Activated T-cell treated with anti-CD3 and anti-CD28 coated beads, Interleukin-2, amount 50 U/mL, for 72 hours (primary cell): ENCODE data around the gene KCNJ1. TPM values are rescaled to one million over a fixed set of nuclear protein-coding genes. Genes with fewer than 3 reads are reported as not detected.

ENCODE experiments used
- ATAC-seq, 2 donors: fragments of 150-1000 bp; cut with Tn5 transposase; replicated peaks in 1 of 2; 2 replicates each; pipeline ENCODE4 v1.10.0; 2021; ENCODE audit warnings: moderate library complexity in 2 of 2, mild to moderate bottlenecking in 1 of 2
- DNase-seq, 2 donors: peaks; one replicate each; pipeline ENCODE4 v3.0.0; 2021 to 2022; ENCODE audit warnings: mixed read lengths in 1 of 2
- H3K27ac Mint-ChIP-seq: one replicate; pipeline ENCODE4 v1.8.0; 2022; ENCODE audit warnings: mild to moderate bottlenecking, moderate library complexity, mixed read lengths
- H3K27me3 Mint-ChIP-seq: one replicate; pipeline ENCODE4 v1.8.0; 2022; ENCODE audit warnings: low read depth, mixed read lengths
- H3K36me3 Mint-ChIP-seq, 2 donors: one replicate each; pipeline ENCODE4 v1.8.0; 2022; ENCODE audit warnings: mixed read lengths in 2 of 2, mild to moderate bottlenecking in 1 of 2; ENCODE audit not compliant: insufficient read depth in 2 of 2
- H3K4me1 Mint-ChIP-seq: one replicate; pipeline ENCODE4 v1.8.0; 2022; ENCODE audit warnings: low read depth, mixed read lengths
- H3K4me3 Mint-ChIP-seq, 2 donors: one replicate each; pipeline ENCODE4 v1.8.0; 2022; ENCODE audit warnings: mild to moderate bottlenecking in 2 of 2, mixed read lengths in 2 of 2, moderate library complexity in 2 of 2
- H3K9me3 Mint-ChIP-seq, 2 donors: one replicate each; pipeline ENCODE4 v1.8.0; 2022; ENCODE audit warnings: mixed read lengths in 2 of 2
- total RNA-seq, 2 donors: library from RNA; stranded (reverse); gene quantifications; one replicate each; pipeline ENCODE4 v1.2.3, GENCODE V29; 2022

The KCNJ1 gene
- total RNA-seq, 2 donors from 2014 or later = not detected

DNA sequence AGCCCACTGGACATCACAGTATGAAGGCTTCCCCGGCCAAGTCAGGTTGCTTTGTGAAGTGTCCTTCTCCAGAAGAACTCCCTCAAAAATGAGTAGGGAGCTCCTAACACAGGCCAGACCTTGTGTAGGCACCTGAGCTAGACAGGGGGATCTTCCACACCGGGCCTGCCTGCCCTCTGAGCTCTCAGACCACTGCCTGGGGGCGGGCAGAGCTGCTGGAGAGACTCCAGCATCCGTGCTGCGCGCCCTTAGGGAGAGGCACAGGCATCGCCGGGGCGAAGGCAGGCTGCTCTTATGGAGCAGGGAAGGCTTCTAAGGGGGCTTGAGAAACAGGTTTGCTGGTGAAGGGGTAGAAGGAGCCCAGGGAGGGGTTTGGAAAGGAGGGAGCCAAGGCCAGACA lies 28.4 kb upstream of the KCNJ1 start:
- Mint-ChIP-seq H3K27ac (no peak overlapping the region), H3K36me3 (no peaks in the 10 kb centered on the region), H3K4me1 (peaks cover 12% of the 10 kb centered on the region), H3K4me3 (no peak overlapping the region), H3K9me3 (no peaks in the 10 kb centered on the region), H3K27me3 (peaks cover 41% of the 10 kb centered on the region)
- DNase-seq (no peak), ATAC-seq (no peak)

DNA sequence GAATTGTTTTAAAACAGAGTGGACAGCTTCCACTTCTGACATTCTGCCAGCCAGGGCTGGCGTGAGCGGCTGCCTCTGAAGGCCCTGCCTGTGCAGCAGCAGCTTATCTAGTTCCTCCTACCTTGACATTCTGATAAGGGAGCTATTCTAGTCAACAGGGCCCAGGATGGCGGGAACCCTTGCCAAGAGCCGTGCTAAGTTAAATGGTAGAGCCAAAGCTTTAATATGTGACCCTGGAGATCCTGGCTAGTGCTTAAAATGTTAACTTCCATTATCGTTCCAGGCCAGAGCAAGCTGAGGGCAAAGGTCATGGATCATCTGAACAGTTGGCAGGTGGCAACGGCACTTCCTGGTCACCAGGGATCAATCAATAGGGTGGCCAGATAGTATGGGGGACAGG lies 27.6 kb upstream of the KCNJ1 start:
- no peaks in the 10 kb centered on the region for H3K9me3 Mint-ChIP-seq
- H3K4me1 Mint-ChIP-seq = peaks cover 13% of the 10 kb centered on the region
- ATAC-seq (no peak), DNase-seq (no peak)
- peaks cover 48% of the 10 kb centered on the region for H3K27me3 Mint-ChIP-seq
- no peak overlapping the region for H3K27ac Mint-ChIP-seq
- H3K36me3 Mint-ChIP-seq = no peaks in the 10 kb centered on the region
- H3K4me3 Mint-ChIP-seq = no peak overlapping the region

DNA sequence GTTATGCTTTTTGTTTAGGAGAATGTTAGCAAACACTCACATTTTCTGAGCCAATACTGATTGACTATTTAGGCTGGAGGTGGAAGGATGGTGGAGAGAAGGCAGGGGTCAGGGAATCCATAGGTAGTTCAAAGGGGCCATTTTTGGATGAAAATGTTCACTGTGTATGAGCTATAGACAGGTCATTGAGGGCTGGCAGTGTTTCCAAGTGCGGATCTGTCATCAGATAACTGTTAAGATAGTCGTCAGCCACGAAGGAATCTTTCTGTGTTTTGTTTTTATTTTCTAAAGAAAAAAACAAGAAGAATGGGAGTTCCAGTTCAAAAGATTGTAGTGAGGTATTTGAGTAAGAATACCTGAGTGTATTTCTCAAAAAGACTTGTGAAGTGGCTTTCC lies 27.2 kb upstream of the KCNJ1 start:
- H3K36me3 Mint-ChIP-seq = no peaks in the 10 kb centered on the region
- H3K9me3 Mint-ChIP-seq = no peaks in the 10 kb centered on the region
- H3K27me3 Mint-ChIP-seq = peaks cover 52% of the 10 kb centered on the region
- DNase-seq (no peak), ATAC-seq (no peak)
- H3K4me3 Mint-ChIP-seq = no peak overlapping the region
- H3K27ac Mint-ChIP-seq = no peak overlapping the region
- H3K4me1 Mint-ChIP-seq = peaks cover 13% of the 10 kb centered on the region

DNA sequence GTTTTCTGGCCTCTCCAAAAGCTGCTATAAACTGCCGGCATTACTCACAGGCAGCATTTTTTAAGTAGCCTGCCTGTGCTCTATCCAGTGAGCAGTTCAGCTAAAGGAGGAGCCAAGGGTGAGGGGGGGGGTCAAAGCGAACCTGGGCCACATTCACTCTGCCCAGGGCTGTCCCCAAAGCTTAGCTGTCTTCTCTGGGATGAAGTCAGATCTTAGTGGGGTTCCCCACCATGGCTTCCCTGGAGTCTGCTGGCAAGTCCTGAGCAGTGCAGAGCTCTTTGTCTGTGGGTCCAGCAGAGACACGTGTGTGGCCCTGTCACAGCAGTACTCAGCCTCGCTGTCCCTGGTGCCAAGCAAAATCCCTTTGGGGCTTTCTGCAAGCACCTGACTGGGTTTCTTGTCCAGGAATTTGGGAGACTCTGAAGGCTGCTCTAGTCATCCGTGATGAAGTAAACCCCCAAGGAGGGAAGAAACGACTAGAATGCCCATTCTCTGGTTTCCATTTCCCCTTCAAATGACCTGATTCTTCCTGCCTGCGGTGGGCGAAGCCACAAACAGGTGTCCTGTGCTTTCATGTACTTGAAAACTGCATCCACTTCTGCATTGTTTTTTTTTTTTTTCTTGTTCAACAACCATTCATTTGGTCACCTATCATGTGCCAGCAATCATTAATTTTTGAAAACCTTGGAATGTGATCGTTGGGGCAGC lies 26.6 kb upstream of the KCNJ1 start:
- Mint-ChIP-seq H3K4me3 (no peak overlapping the region), H3K9me3 (no peaks in the 10 kb centered on the region), H3K36me3 (no peaks in the 10 kb centered on the region), H3K27ac (no peak overlapping the region), H3K27me3 (peaks cover 57% of the 10 kb centered on the region), H3K4me1 (peaks cover 13% of the 10 kb centered on the region)
- DNase-seq = no peak
- ATAC-seq = no peak

DNA sequence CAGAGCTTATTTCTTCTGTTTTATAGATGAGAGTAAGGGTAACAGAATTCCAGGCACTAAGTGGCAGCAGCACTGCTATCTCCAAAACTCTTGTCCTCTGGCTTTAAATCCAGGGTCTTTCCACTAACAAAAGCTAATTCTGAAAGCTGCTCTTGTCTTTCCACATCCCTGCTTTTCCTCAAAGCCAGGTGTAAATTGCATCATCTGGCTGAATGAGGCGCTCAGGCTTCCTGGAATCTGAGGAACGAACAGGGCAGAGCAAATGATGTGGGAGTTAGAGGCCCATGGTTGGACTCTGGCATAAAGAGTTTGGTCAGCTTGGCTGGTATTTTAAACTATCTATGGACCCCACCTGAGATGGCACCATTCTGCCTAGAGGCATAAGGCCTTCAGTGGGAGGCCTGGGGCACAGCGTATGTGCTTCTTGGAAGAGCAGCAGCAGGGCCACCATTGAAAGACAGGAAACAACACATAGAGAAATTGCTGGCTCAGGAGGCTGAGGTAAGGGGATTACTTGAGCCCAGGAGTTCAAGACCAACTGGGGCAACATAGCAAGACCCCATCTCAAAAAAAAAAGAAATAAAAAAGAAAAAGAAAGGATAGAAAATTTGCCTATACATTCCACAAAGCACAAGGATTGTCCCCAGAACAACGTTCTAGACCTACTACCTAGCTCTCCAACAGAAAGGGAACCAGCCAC lies 25.9 kb upstream of the KCNJ1 start:
- ATAC-seq (no peak), DNase-seq (no peak)
- Mint-ChIP-seq H3K4me3 (no peak overlapping the region), H3K36me3 (no peaks in the 10 kb centered on the region), H3K27ac (no peak overlapping the region), H3K9me3 (no peaks in the 10 kb centered on the region), H3K4me1 (peaks cover 13% of the 10 kb centered on the region), H3K27me3 (peaks cover 64% of the 10 kb centered on the region)

DNA sequence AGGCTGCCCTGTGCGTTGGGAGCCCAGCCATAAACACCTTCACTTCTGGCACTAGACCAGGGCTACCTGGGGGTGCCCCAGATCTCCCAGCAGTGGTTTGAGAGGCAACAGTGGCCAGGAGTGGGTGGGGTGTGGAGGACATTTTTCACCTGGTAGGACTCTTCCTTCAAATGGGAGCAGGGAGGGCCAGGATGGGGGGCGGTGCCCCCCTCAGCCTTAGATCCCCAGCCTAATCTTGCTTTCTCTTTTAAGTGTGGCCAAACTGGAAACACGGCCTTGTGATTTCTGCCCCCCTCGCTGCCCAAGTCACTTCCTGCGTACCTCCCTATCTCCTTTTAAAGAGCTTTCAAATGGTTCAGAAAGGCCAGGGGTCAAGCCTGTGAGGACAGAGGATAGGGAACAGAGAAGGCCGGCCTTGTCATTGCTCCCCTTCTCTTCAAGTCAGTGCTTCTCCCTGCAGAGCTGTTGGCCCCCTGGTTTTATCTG lies 24.9 kb upstream of the KCNJ1 start:
- H3K4me3 Mint-ChIP-seq = peak overlapping the region in 1 of 2 donors; percentile 20
- H3K36me3 Mint-ChIP-seq = no peaks in the 10 kb centered on the region
- peaks cover 15% of the 10 kb centered on the region for H3K4me1 Mint-ChIP-seq
- H3K27ac Mint-ChIP-seq = no peak overlapping the region
- peaks cover 72% of the 10 kb centered on the region for H3K27me3 Mint-ChIP-seq
- ATAC-seq (no peak), DNase-seq (no peak)
- H3K9me3 Mint-ChIP-seq = no peaks in the 10 kb centered on the region

DNA sequence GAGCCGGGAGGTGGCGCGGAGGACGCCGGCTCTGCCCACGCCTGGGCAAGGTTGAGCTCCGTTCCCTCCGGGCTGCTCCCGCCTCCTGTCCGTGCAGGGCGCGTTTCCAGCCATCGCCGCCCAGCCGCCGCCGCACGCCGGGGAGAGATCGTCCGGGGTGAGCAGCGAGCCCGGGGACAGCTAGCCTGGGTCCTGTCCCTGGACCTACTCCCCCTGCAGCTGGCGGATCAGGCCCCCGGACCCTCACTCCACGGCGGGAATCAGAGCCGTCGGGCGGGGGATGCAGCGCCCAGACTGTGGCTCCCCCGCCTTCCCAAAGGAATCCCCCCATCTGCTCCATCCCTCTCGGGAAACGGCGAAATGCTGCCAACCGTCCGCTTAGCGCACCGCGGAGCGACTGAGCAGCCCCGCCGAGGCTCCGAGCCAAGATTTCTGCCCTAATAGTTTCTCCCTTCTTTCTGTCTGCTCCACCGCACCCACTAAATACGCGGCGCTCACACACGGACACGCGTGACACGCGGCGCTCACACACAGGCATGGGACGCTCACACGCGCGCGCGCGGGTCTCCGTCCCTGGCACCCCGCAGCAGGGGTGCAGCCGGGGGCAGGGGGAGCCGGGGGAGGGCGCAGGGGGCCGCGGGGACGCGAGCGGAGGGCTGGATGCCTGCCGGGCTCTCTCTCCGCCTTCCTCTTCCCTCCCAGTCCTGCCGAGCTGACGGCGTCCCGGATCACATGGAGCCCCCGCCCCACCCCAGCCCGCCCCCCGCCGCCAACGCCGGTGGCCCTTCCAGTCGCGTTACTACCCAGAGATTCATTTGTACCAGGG lies 23.7 kb upstream of the KCNJ1 start, which contains the start of gene KCNJ5:
Gene KCNJ5 (plus strand): TSS at position 814 of the 826 bp plus-strand sequence. CDS start 19,918 bp downstream, outside the sequence.
- no peak within 1 kb of the TSS for H3K27ac Mint-ChIP-seq
- H3K9me3 Mint-ChIP-seq = no peaks in the 10 kb centered on the region
- H3K4me1 Mint-ChIP-seq = peaks cover 17% of the 10 kb centered on the region
- peak in 1 of 2 donors; percentile 23 for DNase-seq
- peaks cover 84% of the 10 kb centered on the region for H3K27me3 Mint-ChIP-seq
- peak; percentile 55 to 61 for ATAC-seq
- peak within 1 kb of the TSS; percentile 70 to 75 for H3K4me3 Mint-ChIP-seq
- no peaks in the 10 kb centered on the region for H3K36me3 Mint-ChIP-seq

DNA sequence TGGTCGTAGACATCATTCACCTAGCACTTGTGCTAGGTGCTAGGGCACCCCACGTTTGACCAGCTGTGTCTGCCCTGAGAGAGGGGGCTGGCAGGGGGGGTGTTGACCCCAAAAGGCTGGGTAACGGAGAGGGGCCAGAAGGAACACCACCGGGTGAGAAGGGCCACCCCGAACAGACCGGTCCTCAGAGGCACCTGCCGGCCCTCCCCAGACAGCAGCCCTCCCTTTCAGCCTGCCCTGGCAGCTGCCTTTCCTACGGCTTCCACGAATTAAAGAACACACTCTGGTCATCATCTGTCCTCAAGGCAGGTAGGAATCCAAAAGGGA lies 23.1 kb upstream of the KCNJ1 start:
- no peaks in the 10 kb centered on the region for H3K36me3 Mint-ChIP-seq
- H3K27me3 Mint-ChIP-seq = peaks cover 89% of the 10 kb centered on the region
- no peaks in the 10 kb centered on the region for H3K9me3 Mint-ChIP-seq
- ATAC-seq = peak in 1 of 2 donors; percentile 16
- peaks cover 17% of the 10 kb centered on the region for H3K4me1 Mint-ChIP-seq
- peak overlapping the region; percentile 70 to 75 for H3K4me3 Mint-ChIP-seq
- no peak for DNase-seq
- no peak overlapping the region for H3K27ac Mint-ChIP-seq

DNA sequence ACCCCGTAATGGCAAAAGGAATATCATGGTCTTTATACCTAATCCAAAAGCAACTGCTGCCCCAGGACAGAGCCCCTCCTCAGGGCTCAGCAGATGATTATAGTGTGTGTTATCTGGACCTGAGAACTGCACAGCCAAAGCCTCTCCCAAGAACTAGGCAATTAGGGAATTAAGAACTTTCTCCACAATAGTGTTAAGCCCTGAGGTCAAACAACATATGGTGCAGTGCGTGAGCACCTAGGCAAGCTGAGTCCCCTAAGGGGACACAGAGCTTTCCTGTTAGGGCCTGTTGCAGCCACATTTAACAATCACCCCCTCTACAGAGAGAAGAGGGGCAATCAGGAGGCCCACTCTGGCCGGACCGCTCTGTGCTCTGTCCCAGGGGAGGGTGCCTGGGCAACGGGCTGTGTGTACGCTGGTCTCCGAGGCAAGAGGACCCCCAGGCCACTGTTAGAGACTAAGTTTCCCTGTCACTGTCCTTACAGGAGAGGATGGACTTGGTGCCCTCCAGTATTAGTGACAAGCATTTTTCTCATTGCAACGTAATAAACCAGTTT lies 22.6 kb upstream of the KCNJ1 start:
- no peaks in the 10 kb centered on the region for H3K9me3 Mint-ChIP-seq
- H3K27me3 Mint-ChIP-seq = peaks cover 89% of the 10 kb centered on the region
- DNase-seq (no peak), ATAC-seq (no peak)
- peaks cover 17% of the 10 kb centered on the region for H3K4me1 Mint-ChIP-seq
- no peaks in the 10 kb centered on the region for H3K36me3 Mint-ChIP-seq
- H3K4me3 Mint-ChIP-seq = peak overlapping the region in 1 of 2 donors; percentile 75
- no peak overlapping the region for H3K27ac Mint-ChIP-seq

DNA sequence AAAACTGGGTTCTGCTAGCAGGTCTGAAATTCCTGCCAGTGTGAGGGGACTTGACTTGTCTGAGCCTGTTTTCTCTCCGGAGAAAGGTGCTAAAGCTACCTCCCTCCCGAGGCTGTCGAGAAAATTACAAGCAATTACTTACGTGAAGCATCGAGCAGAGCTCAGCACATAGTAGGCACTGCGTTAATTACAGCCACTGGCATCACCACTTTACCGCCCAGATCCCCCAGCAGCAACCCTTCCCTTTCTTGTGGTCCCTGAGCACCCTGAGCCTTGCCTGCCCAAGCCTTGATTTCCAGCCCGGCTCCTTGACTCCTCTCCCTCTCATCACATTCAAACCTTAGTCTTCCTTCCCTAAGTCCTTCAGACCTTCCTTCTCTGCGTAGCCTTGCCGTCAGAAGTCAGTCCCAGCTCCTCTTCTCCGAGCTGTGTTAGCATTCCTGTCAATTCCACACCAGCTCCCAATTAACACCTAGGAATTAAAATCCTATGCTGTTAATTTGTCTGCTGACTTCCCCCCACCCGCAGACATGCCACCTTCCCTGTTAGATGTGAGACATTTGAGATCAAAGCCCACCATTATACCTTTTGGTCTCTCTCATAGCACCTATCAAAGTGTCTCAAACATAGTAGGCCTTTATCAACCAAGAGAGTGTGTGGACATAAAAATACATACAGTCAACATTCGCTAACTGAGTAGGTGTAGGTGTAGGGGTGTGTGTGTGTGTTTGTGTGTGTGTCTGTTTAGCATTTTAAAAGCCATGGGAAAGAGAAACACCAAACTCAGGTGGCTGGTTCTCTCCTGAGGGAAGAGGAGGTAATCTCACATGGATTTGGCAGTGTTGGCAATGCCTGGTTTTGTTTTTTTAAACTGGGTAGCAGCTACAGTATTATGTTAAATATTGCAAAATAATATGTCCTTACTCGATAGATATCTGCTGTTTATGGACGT lies 21.2 kb upstream of the KCNJ1 start:
- no peak overlapping the region for H3K4me3 Mint-ChIP-seq
- H3K4me1 Mint-ChIP-seq = peaks cover 17% of the 10 kb centered on the region
- no peak overlapping the region for H3K27ac Mint-ChIP-seq
- ATAC-seq = no peak
- no peak for DNase-seq
- H3K27me3 Mint-ChIP-seq = peaks cover 85% of the 10 kb centered on the region
- H3K9me3 Mint-ChIP-seq = no peaks in the 10 kb centered on the region
- H3K36me3 Mint-ChIP-seq = no peaks in the 10 kb centered on the region

DNA sequence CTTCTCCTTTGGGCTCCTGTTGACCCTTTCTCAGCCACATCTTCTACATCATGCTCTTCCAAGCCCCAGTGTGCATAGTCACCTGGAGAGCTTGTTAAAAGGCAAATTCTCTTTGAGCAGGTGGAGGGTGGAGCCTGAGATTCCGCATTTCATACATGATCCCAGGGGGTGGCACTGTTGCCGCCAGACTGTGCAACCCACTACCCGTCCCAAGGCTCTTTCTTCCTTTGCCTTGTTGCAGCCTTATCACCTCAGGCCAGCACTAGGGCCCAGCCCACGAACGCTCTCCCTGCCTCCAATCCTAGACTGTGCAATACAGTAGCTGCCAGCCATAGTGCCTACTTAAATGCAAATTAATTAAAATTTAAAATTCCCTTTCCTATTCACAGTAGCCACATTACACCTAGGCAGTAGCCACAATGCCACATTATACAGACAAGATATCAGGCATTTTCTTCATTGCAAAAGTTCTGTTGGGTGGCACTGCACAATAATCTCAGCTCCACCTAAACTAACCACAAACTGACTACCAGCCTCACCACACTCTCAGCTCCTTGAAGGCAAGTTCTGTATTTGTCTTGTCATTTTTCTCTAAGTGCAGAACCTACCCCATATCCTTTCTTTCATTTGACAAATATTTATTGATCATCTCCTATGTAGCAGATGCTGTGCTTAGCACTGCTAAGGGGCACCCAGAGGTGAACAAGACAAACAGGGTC lies 19.5 kb upstream of the KCNJ1 start:
- H3K4me3 Mint-ChIP-seq = no peak overlapping the region
- DNase-seq (no peak), ATAC-seq (peak; percentile 25 to 42)
- H3K4me1 Mint-ChIP-seq = peaks cover 14% of the 10 kb centered on the region
- peaks cover 83% of the 10 kb centered on the region for H3K27me3 Mint-ChIP-seq
- H3K36me3 Mint-ChIP-seq = no peaks in the 10 kb centered on the region
- no peak overlapping the region for H3K27ac Mint-ChIP-seq
- H3K9me3 Mint-ChIP-seq = no peaks in the 10 kb centered on the region
